GM12801 (cell line): ENCODE measurements around the gene ZNF185.

Source experiments
- TF ChIP-seq, protein P1 (sequence below): IDR thresholded peaks from one replicate; pipeline ENCODE4 v1.5.1; 2011; ENCODE audit warnings: control low read depth; ENCODE audit not compliant: insufficient read length; ENCODE audit errors: extremely low read depth

Gene ZNF185

DNA sequence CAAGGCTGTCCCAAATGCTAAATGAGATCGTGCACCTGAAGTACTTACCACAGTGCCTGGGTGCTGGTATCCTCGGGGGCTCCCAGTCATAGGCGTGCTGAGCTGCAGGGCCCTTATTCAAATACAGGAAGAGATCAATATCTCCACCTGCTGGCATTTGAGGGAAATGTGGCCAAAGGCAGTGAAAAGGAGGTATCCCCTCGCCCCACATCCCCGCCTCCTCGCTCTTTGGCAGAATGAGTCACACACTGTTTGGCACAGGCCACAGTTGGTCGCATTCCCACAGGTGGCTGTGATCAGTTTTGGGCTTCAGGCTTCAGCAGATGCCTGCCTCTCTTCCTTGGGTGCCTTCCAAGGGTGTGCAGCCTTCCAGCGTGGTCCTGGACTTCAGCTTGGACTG lies 28.4 kb downstream of the ZNF185 start:
- TF ChIP-seq, protein P1, sequence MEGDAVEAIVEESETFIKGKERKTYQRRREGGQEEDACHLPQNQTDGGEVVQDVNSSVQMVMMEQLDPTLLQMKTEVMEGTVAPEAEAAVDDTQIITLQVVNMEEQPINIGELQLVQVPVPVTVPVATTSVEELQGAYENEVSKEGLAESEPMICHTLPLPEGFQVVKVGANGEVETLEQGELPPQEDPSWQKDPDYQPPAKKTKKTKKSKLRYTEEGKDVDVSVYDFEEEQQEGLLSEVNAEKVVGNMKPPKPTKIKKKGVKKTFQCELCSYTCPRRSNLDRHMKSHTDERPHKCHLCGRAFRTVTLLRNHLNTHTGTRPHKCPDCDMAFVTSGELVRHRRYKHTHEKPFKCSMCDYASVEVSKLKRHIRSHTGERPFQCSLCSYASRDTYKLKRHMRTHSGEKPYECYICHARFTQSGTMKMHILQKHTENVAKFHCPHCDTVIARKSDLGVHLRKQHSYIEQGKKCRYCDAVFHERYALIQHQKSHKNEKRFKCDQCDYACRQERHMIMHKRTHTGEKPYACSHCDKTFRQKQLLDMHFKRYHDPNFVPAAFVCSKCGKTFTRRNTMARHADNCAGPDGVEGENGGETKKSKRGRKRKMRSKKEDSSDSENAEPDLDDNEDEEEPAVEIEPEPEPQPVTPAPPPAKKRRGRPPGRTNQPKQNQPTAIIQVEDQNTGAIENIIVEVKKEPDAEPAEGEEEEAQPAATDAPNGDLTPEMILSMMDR, result no peak

DNA sequence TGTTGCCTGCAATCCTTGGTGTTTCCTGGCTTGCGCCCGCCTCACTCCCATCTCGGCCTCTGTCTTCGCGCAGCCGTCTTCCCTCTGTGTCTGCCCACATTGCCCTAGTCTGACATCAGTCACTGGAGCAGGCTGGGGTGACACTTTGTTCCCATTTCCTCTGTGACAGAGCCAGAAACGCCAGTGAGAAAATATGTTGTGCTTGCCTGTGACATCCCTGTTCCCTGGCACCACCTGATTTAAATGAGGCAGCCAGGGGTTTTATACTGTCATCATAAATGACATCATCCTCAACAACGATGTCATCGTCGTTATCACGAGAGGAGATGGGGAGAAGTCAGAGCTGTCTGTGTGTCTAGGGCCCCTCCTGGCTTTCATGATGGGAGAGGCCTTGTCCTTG lies 29.1 kb downstream of the ZNF185 start:
- TF ChIP-seq, protein P1, result no peak

DNA sequence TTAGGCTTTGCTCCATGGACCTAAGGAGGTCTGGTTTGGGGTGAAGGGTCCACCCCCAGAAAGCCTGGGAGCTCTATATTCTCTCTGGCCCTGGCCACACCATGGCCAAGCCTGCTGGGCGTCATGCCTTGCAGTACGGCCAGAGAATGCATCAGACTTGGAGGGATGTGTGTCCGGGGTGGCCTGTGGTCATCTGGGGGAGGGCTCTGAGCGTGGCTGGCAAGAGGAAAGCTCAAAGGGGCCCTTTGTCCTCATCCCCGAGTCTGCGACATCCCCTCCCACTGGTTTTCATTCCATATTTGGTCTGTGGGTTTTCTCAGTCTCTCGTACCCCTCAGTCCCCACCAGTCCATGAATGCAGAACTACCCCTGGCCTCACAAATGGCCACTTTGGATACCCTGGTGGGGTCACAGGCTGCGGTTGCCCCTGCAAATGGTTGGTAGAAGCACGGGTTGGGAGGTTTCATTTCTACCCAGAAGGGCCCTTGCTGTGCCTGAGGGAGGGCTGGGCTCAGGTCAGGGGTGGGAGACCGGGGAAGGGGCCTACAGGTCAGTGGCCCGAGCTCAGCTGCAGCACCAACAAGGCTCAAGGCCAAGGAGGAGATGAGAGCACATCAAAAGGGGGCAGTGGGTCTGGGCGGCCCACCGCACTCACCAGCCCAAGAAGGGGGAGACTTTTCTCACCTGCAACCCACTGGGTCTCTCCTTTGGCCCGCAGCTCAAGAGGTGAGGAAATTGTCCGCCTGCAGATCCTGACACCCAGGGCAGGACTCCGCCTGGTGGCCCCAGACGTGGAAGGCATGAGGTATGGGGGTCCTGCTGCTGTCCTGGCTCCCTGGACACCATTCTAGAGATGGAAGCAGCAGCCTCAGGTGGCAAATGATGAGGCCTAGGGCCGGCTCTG lies 30.2 kb downstream of the ZNF185 start:
- TF ChIP-seq, protein P1, result no peak

DNA sequence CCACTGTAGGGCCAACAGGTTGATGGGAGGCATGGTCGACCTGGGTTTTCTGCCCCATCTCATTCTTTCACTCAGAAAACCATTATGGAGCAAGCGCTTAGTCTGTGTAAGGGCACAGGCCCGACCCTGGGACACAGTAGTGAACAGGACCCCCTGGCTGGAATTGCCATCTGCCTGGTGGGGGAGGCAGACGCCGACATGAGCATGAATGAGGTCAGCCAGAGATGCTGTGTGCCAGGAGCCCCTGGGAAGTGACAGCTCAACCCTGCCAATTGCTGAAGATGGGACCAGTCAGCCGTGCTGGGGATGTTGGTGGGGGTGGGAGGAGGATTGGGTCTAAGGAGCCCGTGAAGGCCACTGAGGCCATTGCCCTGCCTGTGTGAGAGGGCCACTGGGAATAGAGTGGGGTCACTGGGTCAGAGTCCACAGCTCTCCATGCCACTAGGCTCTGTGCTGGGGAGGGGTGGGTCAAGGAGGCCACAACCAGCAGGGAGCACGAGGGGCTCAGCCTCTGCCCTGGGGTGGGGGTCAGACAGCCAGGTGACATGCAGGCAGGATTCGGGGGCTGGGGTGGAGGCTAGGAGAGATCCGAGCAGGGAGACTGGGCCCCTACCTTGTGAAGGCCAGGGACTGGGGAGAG lies 31.0 kb downstream of the ZNF185 start:
- TF ChIP-seq, protein P1, result no peak

GRCh38 chrX:152929898-152930297 lies 32.0 kb downstream of the ZNF185 start:
- TF ChIP-seq, protein P1, result no peak

GRCh38 chrX:152930516-152930915 lies 32.6 kb downstream of the ZNF185 start:
- TF ChIP-seq, protein P1, result no peak

- TF ChIP-seq, protein P1, result no peak
Measured at GRCh38 chrX:152932144-152932543, 34.3 kb downstream of the ZNF185 start.
